Endothelial cell of umbilical vein (primary cell): ENCODE measurements around the gene CCDC15. TPM values are rescaled to one million over a fixed set of nuclear protein-coding genes. Genes with fewer than 3 reads are reported as not detected.
"Not testable (repeated sequence)": the region's sequence is repeated elsewhere in the genome, so short reads cannot be mapped to it uniquely, and the experiment has no call there.

Source experiments
- BruUV-seq: library from RNA; stranded (reverse); fragments of 400-500 nt; replicated peaks from 2 replicates; lab custom pipeline; 2021; lab: Mats Ljungman, UMichigan
- CTCF ChIA-PET: fragments of 300-600, 350-600 bp; sonication (Branson Sonifier 250); formaldehyde crosslinking; loops from one replicate; lab custom pipeline; 2021; ENCODE audit warnings: antibody characterized with exemption, inconsistent platforms; lab: Charles Lee
- POLR2A ChIA-PET: fragments of 300-600, 350-600 bp; sonication (Branson Sonifier 250); formaldehyde crosslinking; loops from one replicate; lab custom pipeline; 2021; ENCODE audit warnings: antibody characterized with exemption, inconsistent platforms; lab: Charles Lee
- DNase-seq: peaks from one replicate; pipeline ENCODE4 v3.0.0-alpha.2; 2011; ENCODE audit warnings: low read depth, low spot score
- FAIRE-seq: peaks from 2 replicates; lab custom pipeline; 2011; peaks lifted over from hg19 to GRCh38; lab: Jason Lieb, UNC
- H2AFZ ChIP-seq: 2 replicates; pipeline ENCODE4 v1.6.0; 2012; ENCODE audit warnings: low read depth, low read length, control low read depth, inconsistent platforms
- H3K27ac ChIP-seq: 2 replicates; pipeline ENCODE4 v1.5.1; 2011; ENCODE audit warnings: low read depth, mild to moderate bottlenecking, control low read depth, low read length, moderate library complexity; ENCODE audit not compliant: insufficient read depth
- H3K27me3 ChIP-seq, 2 experiments: 2 replicates each; pipeline versions ENCODE4 v1.6.0 to v1.6.1; 2011; ENCODE audit warnings: low read length in 2 of 2, mixed read lengths in 1 of 2; ENCODE audit not compliant: control insufficient read depth in 2 of 2, insufficient read depth in 2 of 2
- H3K36me3 ChIP-seq, 2 experiments: 2 replicates in 1 of 2; 3 replicates in 1 of 2; pipeline ENCODE4 v1.5.1; 2011; ENCODE audit warnings: low read length in 2 of 2, mild to moderate bottlenecking in 1 of 2, moderate library complexity in 1 of 2; ENCODE audit not compliant: control insufficient read depth in 2 of 2, insufficient read depth in 2 of 2; ENCODE audit errors: extremely low read depth in 1 of 2
- H3K4me1 ChIP-seq: 3 replicates; pipeline ENCODE4 v1.5.1; 2011; ENCODE audit warnings: mild to moderate bottlenecking, low read length; ENCODE audit not compliant: control insufficient read depth, insufficient read depth; ENCODE audit errors: extremely low read depth
- H3K4me2 ChIP-seq: 2 replicates; pipeline ENCODE4 v1.6.1; 2011; ENCODE audit warnings: low read length, control low read depth, mixed read lengths; ENCODE audit not compliant: insufficient read depth
- H3K4me3 ChIP-seq, 3 experiments: fragments of 200-600 bp in 1 of 3; sonication (generic), shearing (Covaris generic) in 1 of 3; replicated peaks in 1 of 3; 2 replicates each; pipeline ENCODE4 v1.5.1; 2011 to 2016; ENCODE audit warnings: control low read depth in 3 of 3, low read length in 3 of 3, mild to moderate bottlenecking in 2 of 3, inconsistent platforms in 1 of 3, low read depth in 1 of 3, moderate library complexity in 1 of 3; ENCODE audit not compliant: insufficient read depth in 1 of 3
- H3K79me2 ChIP-seq: 2 replicates; pipeline ENCODE4 v1.6.0; 2012; ENCODE audit warnings: low read length, inconsistent platforms; ENCODE audit not compliant: control insufficient read depth, insufficient read depth
- H3K9ac ChIP-seq: replicated peaks from 2 replicates; pipeline ENCODE3; 2011; ENCODE audit warnings: low read length, control low read depth; ENCODE audit not compliant: insufficient read depth; ENCODE audit errors: extremely low read depth
- H3K9me1 ChIP-seq: replicated peaks from 3 replicates; pipeline ENCODE4 v1.6.0; 2011; ENCODE audit warnings: mild to moderate bottlenecking, low read length; ENCODE audit not compliant: control insufficient read depth, insufficient read depth; ENCODE audit errors: extremely low read depth
- H3K9me3 ChIP-seq: replicated peaks from 2 replicates; pipeline ENCODE4 v1.5.1; 2012; ENCODE audit warnings: low read length, inconsistent platforms; ENCODE audit not compliant: control insufficient read depth, insufficient read depth
- H4K20me1 ChIP-seq: replicated peaks from 2 replicates; pipeline ENCODE3; 2011; ENCODE audit warnings: mild to moderate bottlenecking, low read length; ENCODE audit not compliant: control insufficient read depth, insufficient read depth; ENCODE audit errors: extremely low read depth
- EZH2 ChIP-seq: IDR thresholded peaks from 2 replicates; pipeline ENCODE4 v1.6.1; 2012; ENCODE audit warnings: borderline replicate concordance, low read depth, mild to moderate bottlenecking, moderate library complexity, low read length, inconsistent platforms; ENCODE audit not compliant: severe bottlenecking
- GATA2 ChIP-seq: IDR thresholded peaks from 2 replicates; pipeline ENCODE4 v1.7.0; 2011; ENCODE audit warnings: low read depth, mild to moderate bottlenecking, moderate library complexity, mixed read lengths, low read length; ENCODE audit not compliant: insufficient read length, insufficient read depth
- dilution Hi-C: fragments of 300-500 bp; cut with MboI; formaldehyde crosslinking; loops from one replicate; pipeline ENCODE4 v1.15.0; 2019; ENCODE audit warnings: low sequenced_read_pairs; ENCODE audit not compliant: extremely low pct_ligation_motif_present
- intact Hi-C: fragments of 100-400 bp; cut with micrococcal nuclease; formaldehyde crosslinking; loops from one replicate; pipeline ENCODE4 v1.10.0; 2022
- polyA plus RNA-seq, 4 experiments: library from polyadenylated mRNA; depleted of rRNA in 3 of 4; stranded (reverse) in 3 of 4; unstranded in 1 of 4; fragments of >200 nt; gene quantifications; 2 replicates each; pipeline versions ENCODE4 v1.2.1 to v1.2.3, GENCODE V29; 2011 to 2012; ENCODE audit warnings: missing spikeins in 1 of 4
- total RNA-seq: library from RNA; stranded (reverse); gene quantifications from 2 replicates; pipeline ENCODE4 v1.2.3, GENCODE V29; 2021

CCDC15 gene
- total and polyA plus RNA-seq, 2 donors (not counting 3 experiments of a cell fraction or from before 2014, with no cell fraction given) = 0.75 to 3.8 TPM

DNA sequence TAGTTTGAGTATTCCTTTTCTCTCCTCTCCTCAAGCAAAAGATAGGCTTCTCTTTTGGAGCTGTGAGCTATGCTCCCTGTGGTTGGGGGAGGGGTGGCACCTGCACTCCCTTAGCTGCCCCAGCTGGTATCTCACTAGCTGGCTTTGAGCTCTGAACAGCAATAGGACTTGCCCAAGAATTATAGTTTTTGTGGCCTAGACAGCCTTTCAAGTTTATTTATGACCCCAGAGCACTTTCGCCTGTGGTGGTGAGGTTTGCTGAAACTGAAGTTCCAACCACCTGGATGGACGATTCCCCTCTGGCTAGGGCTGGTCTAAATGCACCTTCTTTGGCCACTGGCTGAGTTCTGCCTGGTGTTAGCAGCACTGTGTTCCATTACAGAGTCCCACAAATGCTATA is 72.0 kb downstream of the CCDC15 start:
- TF ChIP-seq EZH2 (no peak), GATA2 (no peak)
- no peak overlapping the region for H3K4me2 ChIP-seq
- BruUV-seq = no TSS peak
- H3K36me3 ChIP-seq = no peaks in the 10 kb centered on the region
- dilution Hi-C loops (no loop called here), intact Hi-C loops (no loop called here)
- FAIRE-seq = no peak
- H3K27me3 ChIP-seq = no peaks in the 10 kb centered on the region
- no peak overlapping the region for H3K27ac ChIP-seq
- no peaks in the 10 kb centered on the region for H3K4me1 ChIP-seq
- H3K9me1 ChIP-seq = no peaks in the 10 kb centered on the region
- ChIA-PET CTCF (no interaction called here), POLR2A (no interaction called here)
- H4K20me1 ChIP-seq = no peaks in the 10 kb centered on the region
- H3K79me2 ChIP-seq = no peaks in the 10 kb centered on the region
- DNase-seq = no peak
- no peak overlapping the region for H3K4me3 ChIP-seq
- H3K9ac ChIP-seq = no peak overlapping the region
- no peaks in the 10 kb centered on the region for H3K9me3 ChIP-seq
- H2AFZ ChIP-seq = no peak overlapping the region

DNA sequence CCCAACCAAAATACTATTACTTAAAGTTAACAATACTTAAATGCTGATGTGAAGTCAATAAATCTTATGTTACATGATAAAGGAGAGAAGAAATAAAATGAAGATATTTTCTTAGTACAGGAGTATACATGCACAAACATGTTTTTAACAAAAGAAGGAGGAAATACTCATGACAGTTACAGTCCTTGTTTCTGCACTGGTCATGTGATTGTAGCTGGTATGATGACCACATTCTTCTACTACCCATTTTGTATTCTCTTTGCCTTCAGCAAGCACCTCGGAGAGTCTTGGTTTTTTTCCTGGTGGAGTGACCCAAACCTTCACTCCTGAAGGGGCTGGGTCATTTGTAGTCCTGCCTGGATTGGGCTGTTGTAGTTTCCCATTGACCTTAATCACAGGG is 75.4 kb downstream of the CCDC15 start:
- intact Hi-C loops, H3K9me3 ChIP-seq, H3K36me3 ChIP-seq, H3K4me3 ChIP-seq, POLR2A ChIA-PET, H3K9me1 ChIP-seq, FAIRE-seq, dilution Hi-C loops, CTCF ChIA-PET, H3K27me3 ChIP-seq, H3K4me1 ChIP-seq, BruUV-seq, H2AFZ ChIP-seq, H3K79me2 ChIP-seq, H3K27ac ChIP-seq, DNase-seq, H4K20me1 ChIP-seq, H3K9ac ChIP-seq, H3K4me2 ChIP-seq: not testable (repeated sequence)
